CD8-positive, alpha-beta memory T cell (primary cell): ENCODE results near the gene TNNT3. TPM values are rescaled to one million over a fixed set of nuclear protein-coding genes. Genes with fewer than 3 reads are reported as not detected.
A peak's percentile ranks its signal among the peaks of the same experiment; 100 is the strongest.

ENCODE experiments used
- CTCF ChIA-PET: fragments of 350-600 bp; sonication (Branson Sonifier 250); formaldehyde crosslinking; loops from one replicate; lab custom pipeline; 2021; ENCODE audit warnings: antibody characterized with exemption; lab: Charles Lee
- POLR2A ChIA-PET: fragments of 350-600 bp; sonication (Branson Sonifier 250); formaldehyde crosslinking; loops from one replicate; lab custom pipeline; 2021; ENCODE audit warnings: antibody characterized with exemption; lab: Charles Lee
- DNase-seq, 5 donors: peaks; one replicate each; pipeline versions ENCODE4 v3.0.0 to v3.0.0-alpha.2; 2020 to 2022; ENCODE audit warnings: mixed read lengths in 1 of 5
- H3K27ac ChIP-seq: one replicate; pipeline ENCODE4 v1.7.0; 2013; ENCODE audit warnings: low read depth, mild to moderate bottlenecking, low read length, moderate library complexity
- H3K27me3 ChIP-seq: 2 replicates; pipeline ENCODE4 v1.7.0; 2013; ENCODE audit warnings: low read length, mild to moderate bottlenecking; ENCODE audit not compliant: insufficient read depth, poor library complexity, severe bottlenecking
- H3K36me3 ChIP-seq: 2 replicates; pipeline ENCODE4 v1.7.0; 2013; ENCODE audit warnings: mild to moderate bottlenecking, low read length, moderate library complexity; ENCODE audit not compliant: insufficient read depth
- H3K4me1 ChIP-seq: 2 replicates; pipeline ENCODE4 v1.7.0; 2013; ENCODE audit warnings: mild to moderate bottlenecking, low read length, moderate library complexity; ENCODE audit not compliant: insufficient read depth
- H3K4me3 ChIP-seq: 2 replicates; pipeline ENCODE4 v1.7.0; 2013; ENCODE audit warnings: mild to moderate bottlenecking, low read length
- H3K9me3 ChIP-seq: 2 replicates; pipeline ENCODE4 v1.7.0; 2013; ENCODE audit warnings: mild to moderate bottlenecking, low read length
- H3K27ac Mint-ChIP-seq, 8 donors: one replicate each; pipeline ENCODE4 v1.8.0; 2020 to 2021; ENCODE audit warnings: mixed read lengths in 8 of 8, mild to moderate bottlenecking in 6 of 8, inconsistent platforms in 3 of 8, moderate library complexity in 3 of 8
- H3K27me3 Mint-ChIP-seq, 2 donors: one replicate each; pipeline ENCODE4 v1.8.0; 2020 to 2021; ENCODE audit warnings: mixed read lengths in 2 of 2, mild to moderate bottlenecking in 1 of 2, moderate library complexity in 1 of 2
- H3K36me3 Mint-ChIP-seq, 3 donors: one replicate each; pipeline ENCODE4 v1.8.0; 2020 to 2021; ENCODE audit warnings: mixed read lengths in 3 of 3, inconsistent platforms in 1 of 3, mild to moderate bottlenecking in 1 of 3
- H3K4me1 Mint-ChIP-seq, 3 donors: one replicate each; pipeline ENCODE4 v1.8.0; 2020 to 2021; ENCODE audit warnings: mixed read lengths in 3 of 3, inconsistent platforms in 1 of 3, mild to moderate bottlenecking in 1 of 3
- H3K4me3 Mint-ChIP-seq, 7 donors: one replicate each; pipeline ENCODE4 v1.8.0; 2020 to 2021; ENCODE audit warnings: mixed read lengths in 7 of 7, mild to moderate bottlenecking in 6 of 7, moderate library complexity in 4 of 7, inconsistent platforms in 2 of 7
- H3K9me3 Mint-ChIP-seq, 5 donors: one replicate each; pipeline ENCODE4 v1.8.0; 2020 to 2022; ENCODE audit warnings: mixed read lengths in 5 of 5, mild to moderate bottlenecking in 3 of 5, moderate library complexity in 2 of 5, inconsistent platforms in 1 of 5
- polyA plus RNA-seq: library from polyadenylated mRNA; unstranded; fragments of 300-500 nt; fragmentation: Illumina TruSeq; gene quantifications from one replicate; pipeline ENCODE4 v1.2.3, GENCODE V29; 2021
- total RNA-seq, 2 experiments: library from RNA; stranded (reverse); gene quantifications; one replicate each; pipeline ENCODE4 v1.2.3, GENCODE V29; 2021

The TNNT3 gene
- total and polyA plus RNA-seq, 3 experiments from 2014 or later: 1.4 to 1.6 TPM; not detected in 1

DNA sequence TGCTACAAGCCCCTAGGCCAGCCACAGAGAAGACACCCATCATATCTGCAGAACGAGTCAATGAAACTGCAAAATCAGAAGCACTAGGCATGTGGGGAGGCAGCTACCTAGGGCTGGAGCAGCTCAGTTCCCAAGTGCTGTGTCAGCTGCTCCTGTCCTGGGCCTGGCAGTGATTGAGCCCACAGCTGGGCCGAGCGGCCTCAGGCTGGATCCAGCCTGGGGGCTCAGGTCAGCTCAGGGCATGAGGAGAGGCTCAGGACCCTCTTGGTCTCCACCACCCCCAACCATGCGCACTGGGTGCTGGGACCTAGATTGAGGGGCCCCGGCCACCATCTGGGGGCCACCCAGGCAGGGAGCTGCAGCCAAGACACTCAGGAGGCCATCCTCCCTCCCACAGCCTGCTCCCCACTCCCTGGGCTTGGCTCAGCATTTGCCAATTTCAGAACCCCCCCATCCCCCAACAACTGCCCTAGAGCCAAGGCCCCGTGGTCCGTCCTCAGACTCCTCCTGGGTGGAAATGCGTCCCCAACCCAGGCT, 2.4 kb upstream of the TNNT3 start:
- Histone ChIP-seq H3K27ac (no peak overlapping the region), H3K27me3 (no peaks in the 10 kb centered on the region), H3K9me3 (no peaks in the 10 kb centered on the region), H3K4me3 (no peak overlapping the region), H3K36me3 (no peaks in the 10 kb centered on the region), H3K4me1 (peaks cover 4% of the 10 kb centered on the region)
- ChIA-PET POLR2A (interaction anchor here (1.4 to 1.8 kb wide), 5 partner anchors 13 to 66 kb away, joined by 3 to 10 read pairs (median 7); partner anchors contain the start of genes LSP1 and PRR33), CTCF (interaction anchor here (0.8 to 2.3 kb wide), 3 partner anchors 26 to 84 kb away, joined by 3 to 9 read pairs (median 4); partner anchors contain the start of gene PRR33)
- Mint-ChIP-seq H3K9me3 (no peaks in the 10 kb centered on the region), H3K27ac (peak overlapping the region in 3 of 8 donors; percentile 23 to 83 (median 53)), H3K36me3 (no peaks in the 10 kb centered on the region), H3K4me3 (no peak overlapping the region), H3K4me1 (peaks cover 6 to 39% (median 15%) of the 10 kb centered on the region in 3 donors), H3K27me3 (peaks cover 4 to 14% of the 10 kb centered on the region in 2 donors)
- no peak for DNase-seq

DNA sequence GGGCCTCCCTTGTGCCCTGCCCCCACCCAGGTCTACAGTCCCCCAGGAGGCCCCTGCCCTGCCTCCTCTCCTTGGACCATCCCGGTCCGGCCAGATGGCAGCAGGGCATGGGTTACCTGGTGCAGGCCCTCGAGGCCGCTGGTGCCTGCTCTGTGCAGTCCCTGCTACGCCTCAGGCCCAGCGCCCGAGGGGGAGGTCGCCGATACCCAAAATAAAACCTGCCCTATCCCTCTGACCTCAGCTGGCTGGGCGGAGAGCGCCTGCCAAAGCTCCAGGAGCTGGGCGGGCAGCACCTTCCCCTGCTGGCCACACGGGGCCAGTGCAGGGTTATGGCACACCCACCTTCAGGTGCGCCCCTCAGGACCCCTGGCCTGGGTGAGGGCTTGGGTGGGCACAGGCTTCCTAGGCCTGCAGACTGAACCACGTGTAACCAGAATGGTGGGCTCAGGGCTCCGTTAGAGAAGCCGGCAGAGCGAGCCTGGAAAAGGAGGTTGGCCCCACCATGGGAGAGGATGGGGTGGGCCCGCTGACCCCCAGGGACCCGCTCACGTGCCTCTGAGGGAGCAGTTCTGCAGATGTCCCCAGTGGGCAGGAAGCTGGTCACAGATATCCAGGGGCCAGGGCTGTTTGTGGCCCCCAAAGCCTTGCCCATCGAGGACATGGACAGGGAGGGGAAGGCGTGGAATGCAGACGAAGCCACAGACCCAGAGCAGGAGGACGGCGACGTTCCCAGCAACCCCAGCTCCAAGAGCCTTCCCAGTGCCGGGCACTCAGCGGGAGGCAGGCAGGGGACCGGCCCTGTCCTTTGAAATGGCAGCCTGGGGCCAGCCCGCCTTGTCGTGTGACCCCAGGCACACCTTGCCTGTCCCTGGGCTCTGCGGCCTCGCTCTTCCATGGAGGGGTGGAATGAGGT, 1.7 kb upstream of the TNNT3 start:
- Mint-ChIP-seq H3K36me3 (no peaks in the 10 kb centered on the region), H3K4me1 (peaks cover 6 to 40% (median 16%) of the 10 kb centered on the region in 3 donors), H3K9me3 (no peaks in the 10 kb centered on the region), H3K27me3 (peaks cover 6 to 14% of the 10 kb centered on the region in 2 donors), H3K4me3 (peak overlapping the region in 1 of 7 donors; percentile 54), H3K27ac (no peak overlapping the region)
- Histone ChIP-seq H3K27me3 (no peaks in the 10 kb centered on the region), H3K9me3 (no peaks in the 10 kb centered on the region), H3K27ac (no peak overlapping the region), H3K4me1 (peaks cover 4% of the 10 kb centered on the region), H3K36me3 (no peaks in the 10 kb centered on the region), H3K4me3 (no peak overlapping the region)
- DNase-seq: no peak
- ChIA-PET POLR2A (interaction anchor here (0.9 to 1.8 kb wide), 6 partner anchors 12 to 75 kb away, joined by 3 to 10 read pairs (median 6); partner anchors contain the start of genes LSP1 and PRR33), CTCF (interaction anchor here (0.8 to 2.3 kb wide), 3 partner anchors 27 to 85 kb away, joined by 3 to 9 read pairs (median 4); partner anchors contain the start of gene PRR33)

DNA sequence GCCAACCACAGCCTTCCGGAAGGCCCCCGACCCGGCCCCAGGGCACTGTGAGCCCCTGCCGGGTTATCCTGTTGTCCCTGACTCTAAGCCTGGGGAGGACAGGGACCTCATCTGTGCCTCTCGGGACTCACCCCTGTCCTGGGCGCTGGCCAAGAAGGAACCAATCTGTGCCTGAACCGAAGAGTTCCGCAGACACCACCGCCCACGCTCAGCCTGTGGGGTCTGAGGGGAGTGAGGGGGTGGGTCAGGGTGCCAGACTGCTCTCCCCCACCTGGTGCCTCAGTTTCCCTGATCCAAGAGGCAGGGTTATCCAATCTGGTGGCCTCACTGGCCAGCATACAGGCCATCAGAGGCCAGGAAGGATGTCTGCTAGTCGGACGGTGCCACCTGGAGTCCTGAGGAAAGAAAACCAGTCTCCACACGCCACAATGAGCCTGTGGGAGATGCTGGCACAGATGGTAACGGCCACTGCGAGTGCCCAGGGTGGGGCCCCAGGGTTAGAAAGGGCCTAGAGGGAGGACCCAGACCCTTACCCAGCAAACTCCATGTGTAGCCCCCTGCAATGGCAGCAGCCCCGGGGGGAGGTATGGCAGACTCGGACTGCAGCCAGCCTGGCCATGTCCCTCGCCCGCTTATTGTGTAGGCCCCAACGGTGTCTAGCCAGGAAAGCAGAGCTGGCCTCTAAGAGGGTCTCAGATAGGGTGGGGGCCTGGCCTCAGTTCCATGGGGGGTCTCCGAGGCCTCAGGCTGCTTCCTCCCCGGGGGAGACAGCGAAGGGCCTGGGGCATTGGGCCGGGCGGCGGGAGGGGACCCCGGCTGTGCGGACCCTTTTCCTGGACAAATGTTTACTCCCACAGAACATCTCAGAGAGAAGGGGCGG, 827 bp upstream of the TNNT3 start:
- H3K27ac Mint-ChIP-seq: peak overlapping the region in 1 of 8 donors; percentile 23
- H3K4me1 Mint-ChIP-seq: peaks cover 6 to 45% (median 20%) of the 10 kb centered on the region in 3 donors
- DNase-seq: no peak
- POLR2A ChIA-PET: interaction anchor here (0.6 to 0.9 kb wide), 3 partner anchors 26 to 75 kb away, joined by 3 read pairs; no protein-coding TSS in a partner anchor
- no peak overlapping the region for H3K4me3 ChIP-seq
- peaks cover 8 to 15% of the 10 kb centered on the region in 2 donors for H3K27me3 Mint-ChIP-seq
- CTCF ChIA-PET: interaction anchor here (1.4 to 2.3 kb wide), 2 partner anchors 36 to 225 kb away, joined by 3 to 9 read pairs; no protein-coding TSS in a partner anchor
- H3K36me3 Mint-ChIP-seq: no peaks in the 10 kb centered on the region
- H3K27ac ChIP-seq: no peak overlapping the region
- peaks cover 4% of the 10 kb centered on the region for H3K4me1 ChIP-seq
- H3K36me3 ChIP-seq: no peaks in the 10 kb centered on the region
- H3K9me3 ChIP-seq: no peaks in the 10 kb centered on the region
- no peaks in the 10 kb centered on the region for H3K27me3 ChIP-seq
- H3K9me3 Mint-ChIP-seq: no peaks in the 10 kb centered on the region
- H3K4me3 Mint-ChIP-seq: no peak overlapping the region

DNA sequence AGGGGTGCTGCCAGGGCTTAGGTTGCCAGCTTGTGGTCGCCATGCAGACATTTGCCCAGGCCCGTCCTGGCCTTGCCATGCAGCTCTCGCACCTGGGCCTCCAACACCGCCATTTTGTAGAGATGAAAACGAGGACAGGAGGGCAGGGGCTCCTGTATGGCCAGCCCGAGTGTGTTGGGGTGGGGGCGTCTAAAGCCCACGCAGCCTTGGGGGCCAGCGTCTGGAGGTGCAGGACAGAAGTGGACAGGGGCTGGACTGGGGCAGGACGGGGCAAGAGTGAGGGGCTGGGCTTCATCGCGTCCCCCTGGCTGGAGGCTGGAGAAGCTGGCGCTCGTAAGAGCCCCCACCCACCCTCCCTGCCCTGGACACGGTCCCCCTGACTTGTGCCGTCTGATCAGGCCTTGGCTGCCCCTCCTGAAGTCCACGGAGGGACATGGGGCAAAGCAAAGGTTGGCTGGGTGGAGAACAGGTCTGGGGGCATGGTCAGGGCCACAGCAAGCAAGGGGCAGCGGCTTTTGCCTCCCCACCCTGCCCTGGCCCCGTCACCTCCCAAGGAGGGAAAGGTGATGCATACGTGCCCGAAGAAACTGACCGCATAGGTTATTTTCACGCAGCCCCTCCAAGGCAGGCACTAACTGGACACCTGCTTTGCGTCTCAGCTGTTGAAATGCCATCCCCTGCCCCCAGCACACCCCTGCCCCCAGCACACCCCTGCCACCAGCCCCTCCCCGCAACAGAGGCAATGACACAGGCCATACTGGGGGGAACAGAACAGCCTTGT, 815 bp downstream of the TNNT3 start:
- Mint-ChIP-seq H3K4me3 (no peak overlapping the region), H3K27me3 (peaks cover 5 to 6% of the 10 kb centered on the region in 2 donors), H3K27ac (no peak overlapping the region), H3K4me1 (peaks cover 6 to 36% (median 18%) of the 10 kb centered on the region in 3 donors), H3K36me3 (no peaks in the 10 kb centered on the region), H3K9me3 (no peaks in the 10 kb centered on the region)
- Histone ChIP-seq H3K4me1 (peaks cover 4% of the 10 kb centered on the region), H3K27me3 (no peaks in the 10 kb centered on the region), H3K27ac (no peak overlapping the region), H3K36me3 (no peaks in the 10 kb centered on the region), H3K9me3 (no peaks in the 10 kb centered on the region), H3K4me3 (no peak overlapping the region)
- ChIA-PET CTCF (interaction anchor here (1.4 kb wide), 1 partner anchor 227 kb away, joined by 3 read pairs; no protein-coding TSS in a partner anchor), POLR2A (no interaction called here)
- DNase-seq: no peak

DNA sequence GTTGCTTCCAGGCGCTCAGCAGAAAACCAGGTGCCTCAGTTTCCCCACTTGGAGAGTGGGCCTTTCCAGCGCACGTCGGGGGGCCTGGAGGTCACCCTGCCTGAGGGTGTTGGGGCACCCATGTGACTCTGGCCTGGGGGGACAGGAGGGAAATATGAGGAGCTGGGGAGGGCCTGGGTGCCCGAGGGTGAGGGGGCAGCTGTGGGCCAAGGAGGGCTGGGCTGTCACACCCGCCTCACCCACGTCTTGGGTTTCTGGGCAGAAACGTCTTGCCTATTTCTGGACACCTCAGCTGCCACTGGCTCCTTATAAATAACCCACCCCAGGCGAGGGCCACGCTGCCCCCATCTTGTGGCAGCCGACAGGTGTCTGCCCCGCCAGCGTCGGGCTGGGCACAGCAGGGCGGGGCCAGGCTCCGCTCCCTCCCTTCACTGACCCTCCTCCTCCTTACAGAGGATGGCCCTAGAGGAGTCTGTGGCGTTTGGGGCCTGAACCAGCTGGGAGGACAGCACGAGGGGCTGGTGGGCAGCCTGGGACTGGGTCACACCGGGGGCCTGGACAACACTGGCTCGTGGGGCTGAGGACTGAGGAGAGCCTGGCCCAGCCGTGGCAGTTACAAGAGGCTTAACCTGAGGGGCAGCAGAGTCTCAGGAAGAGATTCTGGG, 1.5 kb downstream of the TNNT3 start:
- ChIA-PET CTCF (interaction anchor here (0.9 to 1.6 kb wide), 3 partner anchors 30 to 99 kb away, joined by 3 to 10 read pairs (median 5); no protein-coding TSS in a partner anchor), POLR2A (no interaction called here)
- Histone ChIP-seq H3K4me1 (no peaks in the 10 kb centered on the region), H3K36me3 (no peaks in the 10 kb centered on the region), H3K27me3 (no peaks in the 10 kb centered on the region), H3K9me3 (no peaks in the 10 kb centered on the region), H3K4me3 (no peak overlapping the region), H3K27ac (no peak overlapping the region)
- no peak for DNase-seq
- Mint-ChIP-seq H3K9me3 (no peaks in the 10 kb centered on the region), H3K27me3 (peaks cover 5 to 6% of the 10 kb centered on the region in 2 donors), H3K36me3 (no peaks in the 10 kb centered on the region), H3K4me1 (peaks cover under 1 to 31% (median 14%) of the 10 kb centered on the region in 3 donors), H3K27ac (no peak overlapping the region), H3K4me3 (no peak overlapping the region)

DNA sequence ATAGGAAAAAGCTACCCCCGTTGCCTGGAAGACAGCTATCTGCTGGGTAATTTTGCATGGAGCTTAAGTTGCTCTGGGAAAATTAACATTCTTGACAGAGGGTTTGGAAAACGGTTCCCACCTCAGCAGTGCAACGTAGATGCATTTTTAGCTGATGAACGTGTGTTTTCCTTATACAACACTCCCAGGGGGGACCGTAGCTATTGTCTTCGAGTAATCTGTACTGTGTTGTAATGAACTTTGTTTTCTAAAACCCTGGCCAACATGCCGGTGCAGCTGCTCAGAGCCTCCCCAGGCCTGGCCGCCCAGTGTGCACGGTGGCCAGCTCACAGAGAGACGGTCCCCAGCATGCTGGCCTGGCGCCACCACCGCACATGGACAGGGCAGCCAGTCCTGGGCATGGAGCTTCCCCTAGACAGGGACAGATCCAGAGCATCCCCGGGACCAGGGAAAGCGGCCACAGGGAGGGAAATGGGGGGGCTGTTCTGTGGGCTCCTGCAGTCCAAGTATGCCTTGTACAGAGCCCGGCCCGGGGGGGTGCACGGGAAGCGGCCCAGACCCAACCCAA, 2.2 kb downstream of the TNNT3 start:
- H3K4me1 Mint-ChIP-seq: peaks cover 0 to 25% (median 11%) of the 10 kb centered on the region in 3 donors
- no peaks in the 10 kb centered on the region for H3K36me3 ChIP-seq
- H3K27ac ChIP-seq: no peak overlapping the region
- peak overlapping the region in 1 of 8 donors; percentile 20 for H3K27ac Mint-ChIP-seq
- peaks cover 9 to 10% of the 10 kb centered on the region in 2 donors for H3K27me3 Mint-ChIP-seq
- H3K4me3 ChIP-seq: no peak overlapping the region
- H3K27me3 ChIP-seq: no peaks in the 10 kb centered on the region
- no peaks in the 10 kb centered on the region for H3K36me3 Mint-ChIP-seq
- no peaks in the 10 kb centered on the region for H3K4me1 ChIP-seq
- H3K4me3 Mint-ChIP-seq: no peak overlapping the region
- no peak for DNase-seq
- H3K9me3 Mint-ChIP-seq: no peaks in the 10 kb centered on the region
- CTCF ChIA-PET: interaction anchor here (0.9 to 1.6 kb wide), 4 partner anchors 31 to 228 kb away, joined by 3 to 10 read pairs (median 4); no protein-coding TSS in a partner anchor
- no peaks in the 10 kb centered on the region for H3K9me3 ChIP-seq
- POLR2A ChIA-PET: no interaction called here
